ENCODE measurements around the gene SH3BP4.

GRCh38 chr2:234970099-234970440 lies 18.3 kb downstream of the SH3BP4 start:
- TF ChIP-seq, protein P1, sequence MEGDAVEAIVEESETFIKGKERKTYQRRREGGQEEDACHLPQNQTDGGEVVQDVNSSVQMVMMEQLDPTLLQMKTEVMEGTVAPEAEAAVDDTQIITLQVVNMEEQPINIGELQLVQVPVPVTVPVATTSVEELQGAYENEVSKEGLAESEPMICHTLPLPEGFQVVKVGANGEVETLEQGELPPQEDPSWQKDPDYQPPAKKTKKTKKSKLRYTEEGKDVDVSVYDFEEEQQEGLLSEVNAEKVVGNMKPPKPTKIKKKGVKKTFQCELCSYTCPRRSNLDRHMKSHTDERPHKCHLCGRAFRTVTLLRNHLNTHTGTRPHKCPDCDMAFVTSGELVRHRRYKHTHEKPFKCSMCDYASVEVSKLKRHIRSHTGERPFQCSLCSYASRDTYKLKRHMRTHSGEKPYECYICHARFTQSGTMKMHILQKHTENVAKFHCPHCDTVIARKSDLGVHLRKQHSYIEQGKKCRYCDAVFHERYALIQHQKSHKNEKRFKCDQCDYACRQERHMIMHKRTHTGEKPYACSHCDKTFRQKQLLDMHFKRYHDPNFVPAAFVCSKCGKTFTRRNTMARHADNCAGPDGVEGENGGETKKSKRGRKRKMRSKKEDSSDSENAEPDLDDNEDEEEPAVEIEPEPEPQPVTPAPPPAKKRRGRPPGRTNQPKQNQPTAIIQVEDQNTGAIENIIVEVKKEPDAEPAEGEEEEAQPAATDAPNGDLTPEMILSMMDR (conservative IDR thresholded peaks at IDR 0.05; ENCODE audit: low read length), result no peak
- TF ChIP-seq EZH2phosphoT487 (IDR thresholded peaks at IDR 0.05; ENCODE audit: borderline replicate concordance, low read depth, low read length), result no peak
